ENCODE data around the gene GPNMB.

DNA sequence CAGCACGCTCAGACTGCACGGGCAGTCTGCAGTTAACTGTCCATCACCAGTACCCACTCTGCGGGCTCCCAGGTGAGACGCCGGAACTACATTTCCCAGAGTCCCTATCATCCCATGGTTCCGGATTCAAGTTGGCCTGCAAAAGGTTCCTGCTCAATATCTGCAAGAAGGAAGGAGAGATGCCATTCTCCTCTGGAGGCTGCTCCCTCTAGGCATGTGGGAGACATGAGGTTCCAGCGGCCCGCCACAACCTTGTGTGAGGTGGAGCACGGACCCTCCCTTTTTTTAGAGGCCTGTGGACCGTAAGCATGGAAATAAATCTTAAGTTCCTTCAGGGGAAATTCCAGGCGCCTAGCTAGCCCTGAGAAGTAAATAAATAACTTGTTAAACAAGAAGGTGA lies 35.0 kb upstream of the GPNMB start:
- no peak for TF ChIP-seq YY1 (tag by site-specific recombination; IDR thresholded peaks at IDR 0.05)
- TF ChIP-seq, protein P1, sequence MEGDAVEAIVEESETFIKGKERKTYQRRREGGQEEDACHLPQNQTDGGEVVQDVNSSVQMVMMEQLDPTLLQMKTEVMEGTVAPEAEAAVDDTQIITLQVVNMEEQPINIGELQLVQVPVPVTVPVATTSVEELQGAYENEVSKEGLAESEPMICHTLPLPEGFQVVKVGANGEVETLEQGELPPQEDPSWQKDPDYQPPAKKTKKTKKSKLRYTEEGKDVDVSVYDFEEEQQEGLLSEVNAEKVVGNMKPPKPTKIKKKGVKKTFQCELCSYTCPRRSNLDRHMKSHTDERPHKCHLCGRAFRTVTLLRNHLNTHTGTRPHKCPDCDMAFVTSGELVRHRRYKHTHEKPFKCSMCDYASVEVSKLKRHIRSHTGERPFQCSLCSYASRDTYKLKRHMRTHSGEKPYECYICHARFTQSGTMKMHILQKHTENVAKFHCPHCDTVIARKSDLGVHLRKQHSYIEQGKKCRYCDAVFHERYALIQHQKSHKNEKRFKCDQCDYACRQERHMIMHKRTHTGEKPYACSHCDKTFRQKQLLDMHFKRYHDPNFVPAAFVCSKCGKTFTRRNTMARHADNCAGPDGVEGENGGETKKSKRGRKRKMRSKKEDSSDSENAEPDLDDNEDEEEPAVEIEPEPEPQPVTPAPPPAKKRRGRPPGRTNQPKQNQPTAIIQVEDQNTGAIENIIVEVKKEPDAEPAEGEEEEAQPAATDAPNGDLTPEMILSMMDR (tag by site-specific recombination; IDR thresholded peaks at IDR 0.05): no peak
- TF ChIP-seq, protein P2, sequence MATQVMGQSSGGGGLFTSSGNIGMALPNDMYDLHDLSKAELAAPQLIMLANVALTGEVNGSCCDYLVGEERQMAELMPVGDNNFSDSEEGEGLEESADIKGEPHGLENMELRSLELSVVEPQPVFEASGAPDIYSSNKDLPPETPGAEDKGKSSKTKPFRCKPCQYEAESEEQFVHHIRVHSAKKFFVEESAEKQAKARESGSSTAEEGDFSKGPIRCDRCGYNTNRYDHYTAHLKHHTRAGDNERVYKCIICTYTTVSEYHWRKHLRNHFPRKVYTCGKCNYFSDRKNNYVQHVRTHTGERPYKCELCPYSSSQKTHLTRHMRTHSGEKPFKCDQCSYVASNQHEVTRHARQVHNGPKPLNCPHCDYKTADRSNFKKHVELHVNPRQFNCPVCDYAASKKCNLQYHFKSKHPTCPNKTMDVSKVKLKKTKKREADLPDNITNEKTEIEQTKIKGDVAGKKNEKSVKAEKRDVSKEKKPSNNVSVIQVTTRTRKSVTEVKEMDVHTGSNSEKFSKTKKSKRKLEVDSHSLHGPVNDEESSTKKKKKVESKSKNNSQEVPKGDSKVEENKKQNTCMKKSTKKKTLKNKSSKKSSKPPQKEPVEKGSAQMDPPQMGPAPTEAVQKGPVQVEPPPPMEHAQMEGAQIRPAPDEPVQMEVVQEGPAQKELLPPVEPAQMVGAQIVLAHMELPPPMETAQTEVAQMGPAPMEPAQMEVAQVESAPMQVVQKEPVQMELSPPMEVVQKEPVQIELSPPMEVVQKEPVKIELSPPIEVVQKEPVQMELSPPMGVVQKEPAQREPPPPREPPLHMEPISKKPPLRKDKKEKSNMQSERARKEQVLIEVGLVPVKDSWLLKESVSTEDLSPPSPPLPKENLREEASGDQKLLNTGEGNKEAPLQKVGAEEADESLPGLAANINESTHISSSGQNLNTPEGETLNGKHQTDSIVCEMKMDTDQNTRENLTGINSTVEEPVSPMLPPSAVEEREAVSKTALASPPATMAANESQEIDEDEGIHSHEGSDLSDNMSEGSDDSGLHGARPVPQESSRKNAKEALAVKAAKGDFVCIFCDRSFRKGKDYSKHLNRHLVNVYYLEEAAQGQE (tag by site-specific recombination; IDR thresholded peaks at IDR 0.05): no peak
- TF ChIP-seq, protein P3, sequence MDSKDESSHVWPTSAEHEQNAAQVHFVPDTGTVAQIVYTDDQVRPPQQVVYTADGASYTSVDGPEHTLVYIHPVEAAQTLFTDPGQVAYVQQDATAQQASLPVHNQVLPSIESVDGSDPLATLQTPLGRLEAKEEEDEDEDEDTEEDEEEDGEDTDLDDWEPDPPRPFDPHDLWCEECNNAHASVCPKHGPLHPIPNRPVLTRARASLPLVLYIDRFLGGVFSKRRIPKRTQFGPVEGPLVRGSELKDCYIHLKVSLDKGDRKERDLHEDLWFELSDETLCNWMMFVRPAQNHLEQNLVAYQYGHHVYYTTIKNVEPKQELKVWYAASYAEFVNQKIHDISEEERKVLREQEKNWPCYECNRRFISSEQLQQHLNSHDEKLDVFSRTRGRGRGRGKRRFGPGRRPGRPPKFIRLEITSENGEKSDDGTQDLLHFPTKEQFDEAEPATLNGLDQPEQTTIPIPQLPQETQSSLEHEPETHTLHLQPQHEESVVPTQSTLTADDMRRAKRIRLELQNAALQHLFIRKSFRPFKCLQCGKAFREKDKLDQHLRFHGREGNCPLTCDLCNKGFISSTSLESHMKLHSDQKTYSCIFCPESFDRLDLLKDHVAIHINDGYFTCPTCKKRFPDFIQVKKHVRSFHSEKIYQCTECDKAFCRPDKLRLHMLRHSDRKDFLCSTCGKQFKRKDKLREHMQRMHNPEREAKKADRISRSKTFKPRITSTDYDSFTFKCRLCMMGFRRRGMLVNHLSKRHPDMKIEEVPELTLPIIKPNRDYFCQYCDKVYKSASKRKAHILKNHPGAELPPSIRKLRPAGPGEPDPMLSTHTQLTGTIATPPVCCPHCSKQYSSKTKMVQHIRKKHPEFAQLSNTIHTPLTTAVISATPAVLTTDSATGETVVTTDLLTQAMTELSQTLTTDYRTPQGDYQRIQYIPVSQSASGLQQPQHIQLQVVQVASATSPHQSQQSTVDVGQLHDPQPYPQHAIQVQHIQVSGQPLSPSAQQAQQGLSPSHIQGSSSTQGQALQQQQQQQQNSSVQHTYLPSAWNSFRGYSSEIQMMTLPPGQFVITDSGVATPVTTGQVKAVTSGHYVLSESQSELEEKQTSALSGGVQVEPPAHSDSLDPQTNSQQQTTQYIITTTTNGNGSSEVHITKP (tag by site-specific recombination; IDR thresholded peaks at IDR 0.05): no peak
- TF ChIP-seq, protein P4, sequence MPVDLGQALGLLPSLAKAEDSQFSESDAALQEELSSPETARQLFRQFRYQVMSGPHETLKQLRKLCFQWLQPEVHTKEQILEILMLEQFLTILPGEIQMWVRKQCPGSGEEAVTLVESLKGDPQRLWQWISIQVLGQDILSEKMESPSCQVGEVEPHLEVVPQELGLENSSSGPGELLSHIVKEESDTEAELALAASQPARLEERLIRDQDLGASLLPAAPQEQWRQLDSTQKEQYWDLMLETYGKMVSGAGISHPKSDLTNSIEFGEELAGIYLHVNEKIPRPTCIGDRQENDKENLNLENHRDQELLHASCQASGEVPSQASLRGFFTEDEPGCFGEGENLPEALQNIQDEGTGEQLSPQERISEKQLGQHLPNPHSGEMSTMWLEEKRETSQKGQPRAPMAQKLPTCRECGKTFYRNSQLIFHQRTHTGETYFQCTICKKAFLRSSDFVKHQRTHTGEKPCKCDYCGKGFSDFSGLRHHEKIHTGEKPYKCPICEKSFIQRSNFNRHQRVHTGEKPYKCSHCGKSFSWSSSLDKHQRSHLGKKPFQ (tag by site-specific recombination; IDR thresholded peaks at IDR 0.05): no peak
- no peak for TF ChIP-seq SP2 (tag by site-specific recombination; IDR thresholded peaks at IDR 0.05)
- TF ChIP-seq ZNF76 (tag by site-specific recombination; IDR thresholded peaks at IDR 0.05; ENCODE audit: borderline replicate concordance, low read depth): no peak
- no peak for TF ChIP-seq ZBTB1 (tag by site-specific recombination; IDR thresholded peaks at IDR 0.05)
- TF ChIP-seq ZNF48 (tag by site-specific recombination; IDR thresholded peaks at IDR 0.05): no peak
- TF ChIP-seq ZFP41 (tag by site-specific recombination; IDR thresholded peaks at IDR 0.05; ENCODE audit: borderline replicate concordance): no peak
- TF ChIP-seq KLF9 (tag by site-specific recombination; IDR thresholded peaks at IDR 0.05; ENCODE audit: low read depth): no peak
- no peak for TF ChIP-seq PRDM4 (tag by site-specific recombination; IDR thresholded peaks at IDR 0.05)
- no peak for TF ChIP-seq ZNF513 (tag by site-specific recombination; IDR thresholded peaks at IDR 0.05)

Data from HEK293 (cell line).